HG02943 (cell line): ENCODE measurements around the gene SLC4A7.
"Not testable (repeated sequence)": the region's sequence is repeated elsewhere in the genome, so short reads cannot be mapped to it uniquely, and the experiment has no call there.

ENCODE experiments used
- ATAC-seq: cut with Tn5 transposase; IDR thresholded peaks from one replicate; pipeline ENCODE4 v1.9.1; 2021; ENCODE audit warnings: mild to moderate bottlenecking, low read depth, moderate library complexity; ENCODE audit not compliant: unreplicated experiment

The SLC4A7 gene

DNA sequence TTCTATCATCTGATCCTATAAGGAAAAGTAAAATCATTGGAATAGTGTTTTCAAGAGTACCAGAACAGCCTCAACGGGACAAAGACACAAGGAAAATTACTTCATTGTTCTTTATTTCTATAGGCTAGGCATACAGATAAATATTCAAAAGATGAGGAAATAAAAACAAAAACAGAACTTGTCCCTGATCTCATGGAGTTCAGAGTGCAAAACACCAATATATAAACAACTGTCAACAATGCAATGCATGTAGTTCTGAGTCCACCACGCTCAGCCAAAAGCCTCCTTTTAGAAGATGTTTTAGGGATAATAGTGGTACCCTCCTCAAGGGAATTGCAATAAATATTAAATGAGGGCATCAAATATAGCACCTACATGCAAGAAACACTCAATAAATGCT, 4.6 kb upstream of the SLC4A7 start:
- no peak for ATAC-seq

GRCh38 chr3:27487383-27487782, 3.2 kb upstream of the SLC4A7 start:
- ATAC-seq = no peak

DNA sequence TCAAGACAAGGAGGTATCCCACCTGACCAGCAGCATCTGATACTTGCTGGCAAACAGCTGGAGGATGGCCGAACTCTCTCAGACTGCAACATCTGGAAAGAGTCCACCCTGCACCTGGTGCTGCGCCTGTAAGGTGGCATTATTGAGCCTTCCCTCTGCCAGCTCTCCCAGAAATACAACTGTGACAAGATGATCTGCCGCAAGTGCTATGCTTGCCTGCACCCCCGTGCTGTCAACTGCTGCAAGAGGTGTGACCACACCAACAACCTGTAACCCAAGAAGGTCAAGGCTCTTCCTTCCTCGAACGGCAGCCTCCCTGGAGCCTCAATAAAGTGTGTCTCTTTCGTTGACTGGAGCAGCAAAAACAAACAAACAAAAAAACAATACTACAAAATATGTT, 2.2 kb upstream of the SLC4A7 start:
- ATAC-seq = no peak

DNA sequence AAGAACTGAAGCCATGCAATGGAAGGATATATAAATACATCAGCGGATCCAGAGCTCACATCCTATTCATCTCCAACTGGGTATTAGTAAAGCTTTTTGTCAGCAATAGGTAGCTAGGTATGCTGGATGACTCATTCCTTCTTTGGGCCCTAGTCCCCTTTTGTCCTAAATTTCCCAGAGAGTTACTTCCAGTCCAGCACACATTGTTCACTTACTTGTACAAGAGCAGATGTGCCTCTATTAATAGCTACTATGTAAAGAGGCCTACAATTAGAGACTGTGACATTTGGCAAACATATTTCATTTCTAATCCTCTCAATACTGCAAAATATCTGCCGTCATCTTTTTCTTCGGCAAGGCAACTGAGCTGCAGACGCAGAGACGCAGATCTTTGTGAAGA, 1.7 kb upstream of the SLC4A7 start:
- ATAC-seq = no peak

DNA sequence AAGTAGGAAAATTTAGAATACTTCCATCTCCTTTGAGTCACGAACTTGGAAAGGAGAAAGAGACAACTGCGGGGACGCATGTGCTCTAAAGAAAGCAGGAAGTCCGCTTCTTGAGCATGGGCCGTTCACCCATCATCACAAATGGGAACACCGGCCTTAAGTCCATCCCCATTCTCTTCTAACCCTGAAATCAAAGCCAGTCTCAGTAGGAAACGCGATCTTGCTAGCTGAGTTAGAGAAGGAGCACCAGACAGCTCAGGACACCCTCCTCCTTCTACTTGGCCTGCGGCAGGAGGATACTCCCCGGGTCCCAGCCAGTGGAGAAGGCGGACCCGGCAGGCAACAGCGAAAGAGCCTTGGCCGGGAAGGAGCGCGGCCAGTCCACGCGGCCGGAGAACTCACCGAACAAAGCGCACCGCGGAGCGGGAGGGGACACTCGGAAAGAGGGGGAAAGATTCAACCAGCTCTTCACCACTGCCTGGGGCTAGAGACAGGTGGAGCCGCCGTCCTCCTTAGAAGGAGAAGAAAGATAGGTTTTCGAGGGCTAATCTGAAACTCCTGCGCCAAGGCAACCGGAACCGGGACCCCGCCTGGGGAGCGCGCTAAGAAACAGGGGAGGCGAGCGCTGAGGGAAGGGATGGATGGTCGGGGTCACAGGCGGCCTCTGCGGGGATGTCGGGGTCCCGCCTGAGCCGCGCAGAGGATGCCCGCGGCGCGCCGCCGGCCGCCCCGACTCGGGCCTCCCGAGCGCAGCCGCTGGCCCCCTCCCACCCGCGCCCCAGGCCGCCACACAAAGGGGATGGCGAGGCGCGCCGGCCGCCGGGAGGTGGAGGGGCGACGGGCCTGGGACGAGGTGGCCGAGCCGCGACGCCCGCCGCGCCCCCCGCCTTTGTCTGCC, 818 bp downstream of the SLC4A7 start:
- ATAC-seq = peak; percentile 22

DNA sequence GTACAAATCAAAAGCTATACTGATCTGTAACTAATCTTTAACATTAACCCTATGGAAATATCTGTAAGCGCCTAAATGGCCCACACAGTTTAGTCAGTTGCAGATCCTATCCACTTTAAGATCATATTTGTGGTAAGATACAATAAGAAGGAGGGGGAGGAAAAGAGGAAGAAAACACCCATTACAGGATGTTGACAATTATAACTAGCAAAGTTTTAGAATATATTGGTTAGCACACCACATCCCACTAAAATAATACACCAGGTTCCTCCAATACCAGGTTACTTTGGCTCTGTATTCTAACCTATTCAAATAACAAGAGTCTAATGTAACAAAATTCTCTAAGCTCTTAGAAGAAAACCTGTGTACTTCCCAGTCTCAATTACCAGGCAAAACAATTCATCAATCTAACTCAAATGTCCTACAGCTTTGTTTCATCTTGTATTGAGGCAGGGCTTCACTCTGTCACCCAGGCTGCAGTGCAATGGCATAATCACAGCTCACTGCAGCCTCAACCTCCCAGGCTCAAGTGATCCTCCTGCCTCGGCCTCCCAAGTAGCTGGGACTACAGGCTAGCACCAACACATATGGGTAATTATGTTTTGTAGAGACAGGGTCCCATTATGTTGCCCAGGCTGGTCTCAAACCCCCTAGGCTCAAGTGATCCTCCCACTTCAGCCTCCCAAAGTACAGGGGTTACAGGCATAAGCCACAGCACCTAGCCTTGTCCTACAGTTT, 4.2 kb downstream of the SLC4A7 start:
- ATAC-seq = no peak

GRCh38 chr3:27471923-27472550, 12.1 kb downstream of the SLC4A7 start:
- ATAC-seq = no peak

GRCh38 chr3:27468283-27468886, 15.8 kb downstream of the SLC4A7 start:
- no peak for ATAC-seq

DNA sequence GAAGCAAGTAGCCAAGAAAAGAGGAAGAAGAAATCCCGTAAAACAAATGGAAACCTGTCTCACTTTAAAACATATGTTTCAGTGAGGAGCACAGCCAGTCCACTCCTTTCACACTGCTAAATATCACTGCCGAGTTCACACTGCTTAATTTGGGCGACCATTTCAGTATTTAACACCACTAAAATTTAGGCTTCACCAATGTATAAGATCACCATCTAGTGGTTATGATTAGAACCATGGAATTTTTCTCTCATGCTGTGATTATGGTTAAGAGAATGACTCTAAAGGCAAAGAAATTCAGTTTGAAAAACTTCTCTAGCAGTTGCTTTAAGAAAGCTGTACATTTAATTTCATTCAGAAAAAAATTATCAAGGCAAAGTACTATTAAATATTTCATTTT, 16.6 kb downstream of the SLC4A7 start:
- ATAC-seq = peak; percentile 86

- ATAC-seq = no peak
Measured at GRCh38 chr3:27464646-27465045, 19.5 kb downstream of the SLC4A7 start.

GRCh38 chr3:27462228-27462627, 22.0 kb downstream of the SLC4A7 start:
- no peak for ATAC-seq

DNA sequence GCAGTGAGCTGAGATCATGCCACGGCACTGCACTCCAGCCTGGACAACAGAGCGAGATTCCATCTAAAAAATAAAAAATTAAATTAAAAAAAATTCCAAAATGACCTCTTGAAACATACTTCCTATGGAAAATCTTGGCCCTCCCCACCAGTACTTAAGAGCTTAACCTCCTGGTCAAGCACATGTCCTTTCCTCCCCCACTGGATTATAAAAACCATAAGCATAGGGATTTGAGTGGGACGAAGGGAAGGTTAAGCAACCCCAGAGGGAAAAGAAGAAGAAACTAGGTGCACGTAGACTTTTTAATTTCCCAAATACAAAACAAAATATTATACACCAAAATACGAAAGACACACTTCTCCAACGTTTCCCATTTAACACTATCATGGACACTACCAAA, 25.3 kb downstream of the SLC4A7 start:
- ATAC-seq = no peak

DNA sequence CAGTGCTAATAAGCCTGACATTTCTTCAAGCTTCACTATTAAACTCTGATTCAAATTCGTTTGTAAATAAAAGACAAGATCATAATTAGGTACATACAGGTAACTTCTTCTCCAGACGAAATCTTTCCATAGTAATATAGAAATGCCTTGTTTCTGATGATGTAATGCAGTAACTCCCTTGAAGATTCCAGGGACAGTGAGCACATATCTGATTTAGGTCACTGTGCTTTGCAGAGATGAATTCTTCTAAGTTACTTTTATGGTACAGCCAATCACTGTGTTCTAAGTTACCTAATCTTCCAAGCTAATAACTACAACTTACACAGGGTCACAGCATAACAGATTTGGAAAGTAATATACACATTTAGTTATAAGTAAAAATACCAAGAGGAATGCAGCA, 27.6 kb downstream of the SLC4A7 start:
- ATAC-seq = no peak

DNA sequence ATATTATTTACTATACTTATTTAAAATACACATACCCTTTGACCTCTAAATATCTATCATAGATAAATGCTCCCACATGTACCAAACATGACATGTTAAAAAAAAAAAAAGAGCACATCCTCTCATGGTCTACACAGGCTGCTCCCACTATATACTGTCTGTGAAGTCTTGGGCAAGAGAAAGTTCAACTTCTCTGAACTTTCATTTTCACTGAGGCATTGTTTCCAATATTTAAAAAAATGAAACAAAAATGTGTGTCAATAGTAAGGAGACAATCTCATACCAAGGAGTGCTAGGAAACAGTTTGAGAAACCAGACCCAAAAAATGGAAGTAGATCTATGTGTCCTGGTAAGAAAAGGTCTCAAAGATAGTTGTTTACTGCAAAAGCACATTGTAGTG, 29.3 kb downstream of the SLC4A7 start:
- peak; percentile 46 for ATAC-seq

GRCh38 chr3:27454461-27454860, 29.7 kb downstream of the SLC4A7 start:
- no peak for ATAC-seq

DNA sequence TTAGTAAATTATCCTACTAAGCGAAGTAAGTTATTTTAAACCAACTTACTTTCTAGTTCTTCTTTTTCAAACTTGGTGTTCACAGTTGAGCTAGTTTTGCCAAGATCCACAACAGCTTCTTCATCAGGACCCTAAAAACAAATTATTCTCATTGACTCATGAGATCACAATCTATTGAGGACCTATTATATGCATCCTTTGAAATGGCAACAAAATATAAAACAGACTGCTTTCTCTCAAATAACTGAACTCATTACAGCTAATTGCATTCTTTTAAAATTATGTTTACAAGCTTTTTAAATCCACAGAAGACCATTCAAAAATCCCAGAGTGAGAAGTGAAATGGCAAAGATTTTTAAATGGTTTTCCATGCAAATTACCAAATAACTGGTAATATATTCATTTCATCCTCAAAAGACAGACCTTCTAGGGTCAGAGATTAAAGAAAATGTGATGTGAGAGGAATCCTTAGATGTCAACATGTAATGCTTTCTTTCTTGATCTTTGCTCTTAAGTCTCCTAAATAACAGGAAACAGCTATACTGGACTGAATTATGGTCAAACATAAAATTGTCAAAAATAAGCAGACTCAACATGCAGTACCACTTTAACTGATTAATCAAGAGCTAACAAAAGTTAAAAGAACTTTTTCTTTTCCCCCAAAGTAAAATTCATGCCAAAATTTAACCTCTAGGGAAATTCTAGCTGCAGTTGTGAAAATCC, 31.7 kb downstream of the SLC4A7 start:
- ATAC-seq = no peak

DNA sequence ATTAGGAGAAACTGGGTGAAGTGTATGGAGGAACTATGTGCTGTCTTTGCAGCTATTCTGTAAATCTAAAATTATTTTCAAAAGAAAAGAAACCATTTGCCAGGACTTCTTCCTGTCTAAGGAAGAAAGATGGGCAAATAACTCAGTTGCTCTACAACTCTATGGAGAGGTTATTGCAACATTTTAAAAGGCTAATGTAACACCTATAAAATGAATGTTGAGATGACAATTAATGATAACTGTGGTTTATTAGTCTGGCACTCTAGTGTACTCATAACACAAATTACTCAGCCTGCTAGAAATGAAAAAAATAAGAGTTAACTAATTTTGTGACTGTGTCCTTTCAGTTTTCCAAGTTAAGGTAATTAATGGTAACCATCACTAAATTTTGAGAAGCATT, 32.3 kb downstream of the SLC4A7 start:
- ATAC-seq = no peak

DNA sequence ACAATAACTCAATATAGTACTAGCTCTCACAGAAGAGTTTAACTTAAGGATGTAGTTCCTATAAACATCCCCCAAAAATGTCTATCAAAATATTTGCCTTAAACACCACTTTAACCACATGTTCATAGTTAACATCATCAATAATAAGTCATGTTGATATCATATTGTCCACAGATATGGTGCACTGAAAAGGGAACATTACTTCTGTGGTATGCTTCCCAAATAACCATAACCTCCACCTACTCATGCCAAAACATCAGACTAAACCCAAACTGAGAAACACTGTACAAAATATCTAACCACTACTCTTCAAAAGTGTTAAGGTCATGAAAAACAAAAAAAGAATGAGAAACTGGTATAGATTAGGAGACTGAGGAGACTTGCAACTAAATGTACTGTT, 32.9 kb downstream of the SLC4A7 start:
- no peak for ATAC-seq

- no peak for ATAC-seq
Measured at GRCh38 chr3:27449530-27450150, 34.5 kb downstream of the SLC4A7 start.

DNA sequence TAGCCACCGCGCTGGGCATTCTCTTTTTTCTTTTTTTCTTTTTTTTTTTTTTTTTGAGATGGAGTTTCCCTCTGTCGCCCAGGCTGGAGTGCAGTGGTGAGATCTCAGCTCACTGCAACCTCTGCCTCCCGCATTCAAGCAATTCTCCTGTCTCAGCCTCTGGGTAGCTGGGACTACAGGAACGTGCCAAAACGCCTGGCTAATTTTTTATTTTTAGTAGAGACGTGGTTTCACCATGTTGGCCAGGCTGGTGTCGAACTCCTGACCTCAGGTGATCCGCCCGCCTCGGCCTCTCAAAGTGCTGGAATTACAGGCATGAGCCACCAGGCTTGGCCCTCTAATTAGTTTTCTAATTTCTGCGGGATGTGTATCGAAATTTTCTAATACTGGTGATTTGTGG, 41.2 kb downstream of the SLC4A7 start:
- ATAC-seq = not testable (repeated sequence)
